ENCODE measurements around the gene ATP6V1C2.

ATP6V1C2 gene

DNA sequence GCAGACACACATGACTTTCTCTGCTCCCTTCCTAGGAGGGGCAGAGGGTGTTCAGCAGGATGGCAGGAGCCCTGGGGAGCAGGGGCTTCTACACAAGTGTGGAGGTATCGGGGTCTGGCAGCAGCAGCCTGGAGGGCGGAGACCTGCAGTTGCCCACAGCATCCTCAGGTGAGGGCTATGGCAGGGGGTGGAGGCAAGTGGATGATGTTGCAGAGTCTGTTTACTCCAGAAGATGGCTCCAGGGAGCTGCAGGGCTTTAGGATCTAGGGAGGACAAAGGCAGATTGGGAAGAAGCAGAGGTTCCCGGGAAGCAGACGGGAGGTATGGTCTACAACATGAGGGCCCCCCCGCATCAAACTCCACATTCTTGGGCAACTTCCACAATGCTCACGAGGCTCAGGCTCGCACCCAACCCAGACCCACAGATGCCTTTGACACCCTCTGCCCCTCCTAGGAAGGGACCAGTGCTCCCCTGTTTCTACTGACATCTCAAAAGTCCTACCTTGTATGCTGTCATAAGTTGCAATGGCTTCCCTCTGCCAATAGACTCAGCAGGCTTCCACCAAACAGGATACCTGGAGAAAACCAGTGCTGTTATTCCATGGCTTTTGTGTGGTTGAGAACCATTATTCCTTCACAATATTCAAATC lies 12.0 kb upstream of the ATP6V1C2 start:
- Histone ChIP-seq H2AFZ (ENCODE audit: low read length) (no peak overlapping the region), H3K36me3 (replicated peaks; ENCODE audit: insufficient read depth, low read length) (no peaks in the 10 kb centered on the region), H3F3A (ENCODE audit: insufficient read depth, low read length) (no peaks in the 10 kb centered on the region), H3K4me3 (ENCODE audit: low read length) (no peak overlapping the region), H3K9ac (ENCODE audit: low read length) (no peak overlapping the region), H3K9me2 (replicated peaks; ENCODE audit: insufficient read depth, low read length) (no peaks in the 10 kb centered on the region), H3K79me2 (ENCODE audit: low read length) (no peaks in the 10 kb centered on the region), H3K4me2 (ENCODE audit: low read depth, low read length) (no peak overlapping the region), H3K27me3 (replicated peaks; ENCODE audit: insufficient read depth, low read length) (no peaks in the 10 kb centered on the region), H4K20me1 (ENCODE audit: insufficient read depth, low read length) (no peaks in the 10 kb centered on the region), H3K9me3 (replicated peaks; ENCODE audit: insufficient read depth, low read length) (no peaks in the 10 kb centered on the region), H3K4me1 (ENCODE audit: low read length) (0 out of 2 replicates have a peak, but pooled peaks cover 3% of the 10 kb centered on the region), H3K27ac (ENCODE audit: low read length) (no peak overlapping the region)
- no peak for TF ChIP-seq EZH2phosphoT487 (IDR thresholded peaks at IDR 0.05; ENCODE audit: low read length)
- no peak for TF ChIP-seq EZH2 (optimal IDR thresholded peaks at IDR 0.05; ENCODE audit: low read depth, low read length)
- TF ChIP-seq, protein P1, sequence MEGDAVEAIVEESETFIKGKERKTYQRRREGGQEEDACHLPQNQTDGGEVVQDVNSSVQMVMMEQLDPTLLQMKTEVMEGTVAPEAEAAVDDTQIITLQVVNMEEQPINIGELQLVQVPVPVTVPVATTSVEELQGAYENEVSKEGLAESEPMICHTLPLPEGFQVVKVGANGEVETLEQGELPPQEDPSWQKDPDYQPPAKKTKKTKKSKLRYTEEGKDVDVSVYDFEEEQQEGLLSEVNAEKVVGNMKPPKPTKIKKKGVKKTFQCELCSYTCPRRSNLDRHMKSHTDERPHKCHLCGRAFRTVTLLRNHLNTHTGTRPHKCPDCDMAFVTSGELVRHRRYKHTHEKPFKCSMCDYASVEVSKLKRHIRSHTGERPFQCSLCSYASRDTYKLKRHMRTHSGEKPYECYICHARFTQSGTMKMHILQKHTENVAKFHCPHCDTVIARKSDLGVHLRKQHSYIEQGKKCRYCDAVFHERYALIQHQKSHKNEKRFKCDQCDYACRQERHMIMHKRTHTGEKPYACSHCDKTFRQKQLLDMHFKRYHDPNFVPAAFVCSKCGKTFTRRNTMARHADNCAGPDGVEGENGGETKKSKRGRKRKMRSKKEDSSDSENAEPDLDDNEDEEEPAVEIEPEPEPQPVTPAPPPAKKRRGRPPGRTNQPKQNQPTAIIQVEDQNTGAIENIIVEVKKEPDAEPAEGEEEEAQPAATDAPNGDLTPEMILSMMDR (IDR thresholded peaks at IDR 0.05; ENCODE audit: low read length): 0 out of 2 replicates have a peak, but pooled peaks have one; percentile 13
- DNase-seq: no peak

DNA sequence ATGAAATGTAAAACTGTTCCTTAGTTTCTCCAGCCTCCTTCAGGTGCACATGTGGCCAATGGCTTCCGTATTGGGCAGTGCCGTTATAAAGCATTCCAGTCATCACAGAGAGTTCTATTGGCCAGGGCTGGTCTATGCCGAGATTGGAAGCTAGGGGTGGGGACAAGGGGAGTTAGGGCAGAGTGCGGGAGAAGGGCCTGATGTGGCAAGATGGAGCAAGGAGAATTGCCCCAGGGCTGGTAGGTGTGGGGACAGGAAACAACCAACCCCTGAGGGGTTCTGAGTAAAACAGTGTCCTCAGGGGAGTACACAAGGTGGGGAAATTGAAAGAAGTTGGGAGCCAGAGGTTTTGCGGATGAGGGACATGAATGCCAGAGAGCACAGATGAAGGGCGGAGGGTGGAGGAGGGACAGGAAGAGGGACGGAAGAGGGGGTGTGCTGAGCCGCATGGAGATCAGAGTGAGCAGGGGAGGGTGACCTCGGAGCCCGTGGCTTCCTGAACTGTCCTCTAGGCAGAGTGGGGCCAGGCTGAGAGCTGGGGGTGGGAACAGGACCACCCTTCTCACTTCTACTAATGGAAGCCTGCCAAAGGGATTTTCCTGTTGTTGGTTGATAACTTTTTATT lies 9.1 kb upstream of the ATP6V1C2 start:
- Histone ChIP-seq H3F3A (ENCODE audit: insufficient read depth, low read length) (no peaks in the 10 kb centered on the region), H3K9me2 (replicated peaks; ENCODE audit: insufficient read depth, low read length) (no peaks in the 10 kb centered on the region), H3K9me3 (replicated peaks; ENCODE audit: insufficient read depth, low read length) (no peaks in the 10 kb centered on the region), H3K27ac (ENCODE audit: low read length) (no peak overlapping the region), H3K27me3 (replicated peaks; ENCODE audit: insufficient read depth, low read length) (no peaks in the 10 kb centered on the region), H4K20me1 (ENCODE audit: insufficient read depth, low read length) (no peaks in the 10 kb centered on the region), H3K4me3 (ENCODE audit: low read length) (no peak overlapping the region), H3K4me1 (ENCODE audit: low read length) (no peaks in the 10 kb centered on the region), H2AFZ (ENCODE audit: low read length) (no peak overlapping the region), H3K9ac (ENCODE audit: low read length) (no peak overlapping the region), H3K79me2 (ENCODE audit: low read length) (no peaks in the 10 kb centered on the region), H3K36me3 (replicated peaks; ENCODE audit: insufficient read depth, low read length) (no peaks in the 10 kb centered on the region), H3K4me2 (ENCODE audit: low read depth, low read length) (no peak overlapping the region)
- TF ChIP-seq EZH2phosphoT487 (IDR thresholded peaks at IDR 0.05; ENCODE audit: low read length): no peak
- no peak for TF ChIP-seq EZH2 (optimal IDR thresholded peaks at IDR 0.05; ENCODE audit: low read depth, low read length)
- TF ChIP-seq, protein P1 (IDR thresholded peaks at IDR 0.05; ENCODE audit: low read length): no peak
- no peak for DNase-seq

DNA sequence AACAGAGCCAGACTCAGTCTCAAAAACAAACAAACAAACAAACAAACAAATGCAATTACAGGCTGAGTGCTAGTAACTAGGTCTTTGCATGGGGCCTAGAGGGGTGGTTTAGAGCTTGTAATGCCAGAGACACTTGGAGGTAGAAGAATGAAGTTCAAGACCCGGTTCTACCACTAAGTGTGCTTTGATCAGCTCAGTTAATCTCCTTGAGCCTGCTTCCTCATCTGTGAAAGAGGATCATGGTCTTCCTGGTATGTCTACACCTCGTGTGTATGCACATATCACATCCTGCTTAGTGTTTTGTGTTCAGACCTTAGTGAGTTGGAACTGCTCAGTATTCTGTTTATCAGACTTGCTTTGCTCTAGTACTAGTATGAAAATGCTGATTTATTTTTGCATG lies 4.8 kb upstream of the ATP6V1C2 start:
- H3K9me3 ChIP-seq (replicated peaks; ENCODE audit: insufficient read depth, low read length): no peaks in the 10 kb centered on the region

More for the DNA sequence above, 4.8 kb upstream of the ATP6V1C2 start:
- no peak for DNase-seq
- TF ChIP-seq EZH2 (optimal IDR thresholded peaks at IDR 0.05; ENCODE audit: low read depth, low read length) (no peak), EZH2phosphoT487 (IDR thresholded peaks at IDR 0.05; ENCODE audit: low read length) (no peak)
- TF ChIP-seq, protein P1 (IDR thresholded peaks at IDR 0.05; ENCODE audit: low read length): no peak
- no peak overlapping the region for H2AFZ ChIP-seq (ENCODE audit: low read length)
- H3K79me2 ChIP-seq (ENCODE audit: low read length): no peaks in the 10 kb centered on the region
- H3K4me3 ChIP-seq (ENCODE audit: low read length): no peak overlapping the region
- peaks cover 7% of the 10 kb centered on the region; the same call in 1 of the 2 replicates for H3F3A ChIP-seq (ENCODE audit: insufficient read depth, low read length)
- no peak overlapping the region for H3K9ac ChIP-seq (ENCODE audit: low read length)
- no peak overlapping the region for H3K27ac ChIP-seq (ENCODE audit: low read length)
- H4K20me1 ChIP-seq (ENCODE audit: insufficient read depth, low read length): no peaks in the 10 kb centered on the region
- H3K36me3 ChIP-seq (replicated peaks; ENCODE audit: insufficient read depth, low read length): no peaks in the 10 kb centered on the region
- H3K4me2 ChIP-seq (ENCODE audit: low read depth, low read length): no peak overlapping the region
- no peaks in the 10 kb centered on the region for H3K9me2 ChIP-seq (replicated peaks; ENCODE audit: insufficient read depth, low read length)
- H3K4me1 ChIP-seq (ENCODE audit: low read length): peaks cover 7% of the 10 kb centered on the region
- H3K27me3 ChIP-seq (replicated peaks; ENCODE audit: insufficient read depth, low read length): no peaks in the 10 kb centered on the region

Data from MM.1S (cell line).